Spleen (tissue), 13 donors: ENCODE results near the gene DSTYK. TPM values are rescaled to one million over a fixed set of nuclear protein-coding genes. Genes with fewer than 3 reads are reported as not detected.
A peak's percentile ranks its signal among the peaks of the same experiment; 100 is the strongest.

Experiments used
- DNase-seq: peaks from one replicate; pipeline ENCODE4 v3.0.0-alpha.2; 2020
- H3K27ac ChIP-seq, 8 donors: fragments of 200-600 bp; sonication (generic) in 7 of 8; 1 replicate in 4 of 8; 2 replicates in 4 of 8; pipeline versions ENCODE4 v1.5.0 to v1.8.0; 2016 to 2021; ENCODE audit warnings: inconsistent platforms in 4 of 8, mild to moderate bottlenecking in 4 of 8, moderate library complexity in 1 of 8
- H3K27me3 ChIP-seq, 7 donors: fragments of 200-600 bp; sonication (generic) in 6 of 7; replicated peaks in 1 of 7; 1 replicate in 4 of 7; 2 replicates in 3 of 7; pipeline versions ENCODE4 v1.5.0 to v1.8.0; 2016 to 2021; ENCODE audit warnings: inconsistent platforms in 3 of 7, mild to moderate bottlenecking in 1 of 7
- H3K36me3 ChIP-seq, 6 donors: fragments of 200-600 bp; sonication (generic) in 5 of 6; 1 replicate in 4 of 6; 2 replicates in 2 of 6; pipeline versions ENCODE4 v1.5.0 to v1.8.0; 2016 to 2021; ENCODE audit warnings: inconsistent platforms in 2 of 6
- H3K4me1 ChIP-seq, 6 donors: fragments of 200-600 bp; sonication (generic) in 5 of 6; 1 replicate in 3 of 6; 2 replicates in 3 of 6; pipeline versions ENCODE4 v1.5.0 to v1.8.0; 2016 to 2021; ENCODE audit warnings: inconsistent platforms in 3 of 6
- H3K4me3 ChIP-seq, 8 donors: fragments of 200-600 bp; sonication (generic) in 7 of 8; 1 replicate in 4 of 8; 2 replicates in 4 of 8; pipeline versions ENCODE4 v1.5.0 to v1.8.0; 2016 to 2021; ENCODE audit warnings: inconsistent platforms in 4 of 8, mild to moderate bottlenecking in 4 of 8, moderate library complexity in 2 of 8
- H3K9me3 ChIP-seq, 8 donors: fragments of 200-600 bp; sonication (generic) in 7 of 8; 1 replicate in 4 of 8; 2 replicates in 4 of 8; pipeline versions ENCODE4 v1.5.0 to v1.8.0; 2016 to 2021; ENCODE audit warnings: inconsistent platforms in 4 of 8
- CTCF ChIP-seq, 11 experiments: fragments of 200-600 bp in 7 of 11; fragments of 450-650 bp in 4 of 11; sonication (generic) in 4 of 11; IDR thresholded peaks in 8 of 11; conservative IDR thresholded peaks in 3 of 11; 1 replicate in 7 of 11; 2 replicates in 4 of 11; pipeline versions ENCODE4 v1.4.0 to v1.8.0; 2016 to 2021; ENCODE audit warnings: antibody characterized with exemption in 11 of 11, inconsistent platforms in 4 of 11, mild to moderate bottlenecking in 1 of 11
- POLR2A ChIP-seq, 3 donors: fragments of 450-650 bp; IDR thresholded peaks; one replicate each; pipeline ENCODE4 v1.5.1; 2017; ENCODE audit warnings: antibody characterized with exemption in 3 of 3, mild to moderate bottlenecking in 1 of 3
- POLR2AphosphoS5 ChIP-seq, 3 donors: sonication (generic); formaldehyde crosslinking; IDR thresholded peaks; one replicate each; pipeline ENCODE4 v1.5.1; 2017; ENCODE audit warnings: antibody characterized with exemption in 3 of 3
- whole genome bisulfite sequencing, 5 donors: extraction: QIAGEN DNeasy Blood & Tissue Kit in 3 of 5; methylation state at CpG; one replicate each; pipeline versions ENCODE4 v1.1.5 to v1.1.7; 2013 to 2018; 5-methylcytosine and 5-hydroxymethylcytosine counted together
- intact Hi-C: fragments of 100-400 bp; cut with DNase I; formaldehyde crosslinking; loops from one replicate; pipeline ENCODE4 v1.15.0; 2023; ENCODE audit warnings: low total_unique reads
- long read RNA-seq, 2 donors: transcript quantifications; one replicate each; lab custom pipeline, GENCODE V29; 2026
- polyA plus RNA-seq, 3 donors: library from polyadenylated mRNA; stranded (reverse); fragments of 200-250 nt; gene quantifications; one replicate each; pipeline ENCODE4 v1.2.1, GENCODE V29; 2013
- total RNA-seq, 7 donors: library from RNA; depleted of rRNA in 3 of 7; stranded (reverse); fragments of >200 nt in 3 of 7; fragmentation: NEBNext Ultra II Directional in 4 of 7; extraction: Animal tissue kit (Norgen Biotek cat#: 25700) in 4 of 7; gene quantifications; one replicate each; pipeline versions ENCODE4 v1.1.0 to v1.2.1, GENCODE V29; 2016 to 2021
- donor health status: healthy with polysubstance abuse.
- donor health status: DM: no; HTN: no; CAD: no; lungs with moderate emphysema.
- donor health status: DM: no; HTN: no; CAD: no.
- donor health status: Bipolar disorder and iron deficiency.
- donor health status: healthy.
- donor health status: DM: no; HTN: no; CAD: no.
- donor health status: DM: yes; HTN: yes; CAD: no.

The DSTYK gene
- 10 to 100 TPM; 12.8 to 24.3 (median 18.2) TPM for total RNA-seq
- polyA plus RNA-seq = 1 to 10 TPM; 2.2 to 5.0 (median 2.3) TPM
- long read RNA-seq, donor 1, full-length matches to known transcripts = 1 of 1 reads
- long read RNA-seq, donor 1, partial matches to known transcripts = 0 of 1 reads
- long read RNA-seq, donor 1, other reads (novel, unspliced or antisense) = 0 of 1 reads
- long read RNA-seq, donor 2 = 0 reads

DNA sequence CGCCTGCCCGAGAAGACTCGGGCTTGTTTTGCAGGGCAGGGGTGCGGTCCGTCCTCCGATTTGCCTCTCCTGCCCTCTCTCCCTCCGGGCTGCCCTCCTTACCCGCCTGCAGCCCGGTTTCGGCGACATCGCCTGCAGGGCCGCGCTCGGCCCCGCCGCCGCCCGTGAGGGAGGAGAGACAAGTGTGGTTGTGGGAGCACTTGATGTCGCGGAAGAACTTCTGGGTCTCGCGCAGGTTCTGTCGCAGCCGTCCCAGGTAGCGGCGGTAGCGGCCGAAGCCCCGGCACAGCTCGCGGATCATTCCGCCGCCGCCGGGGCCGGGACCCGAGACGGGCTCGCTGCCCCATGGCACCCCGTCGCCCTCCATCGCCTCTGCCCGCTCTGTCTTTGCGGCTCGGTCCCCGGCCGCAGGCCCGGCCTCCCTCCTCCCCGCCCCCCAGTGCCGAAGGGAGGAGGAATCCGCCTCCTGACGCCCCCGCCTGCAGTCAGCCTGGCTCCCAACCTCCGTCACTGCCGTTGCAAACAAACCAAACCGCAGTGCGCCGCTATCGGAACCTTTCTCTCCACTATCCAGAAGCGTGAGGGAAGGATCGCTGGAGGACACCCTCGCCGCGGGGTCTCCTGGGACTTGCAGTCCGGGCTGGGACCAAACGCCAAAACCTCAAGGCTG lies at the start of gene DSTYK:
Gene DSTYK (minus strand): TSS at position 534 of the 670 bp plus-strand sequence. CDS start 167 bp downstream, at position 367.
- Histone ChIP-seq H3K27ac (peak within 1 kb of the TSS; percentile 87 to 96 (median 94)), H3K27me3 (no peaks in the 10 kb centered on the region), H3K9me3 (no peaks in the 10 kb centered on the region), H3K4me3 (peak within 1 kb of the TSS; percentile 60 to 94 (median 86)), H3K4me1 (peaks cover 7 to 65% (median 30%) of the 10 kb centered on the region in 6 donors), H3K36me3 (no peaks in the 10 kb centered on the region)
- WGBS, 5 donors = 0 to 1% (median 0%) methylated on average over 11 to 67 of the region's 67 CpGs
- TF ChIP-seq POLR2AphosphoS5 (IDR thresholded peaks at IDR 0.05) = peak; percentile 94 to 95 (median 94)
- peak in 2 of 3 donors; percentile 64 to 77 for TF ChIP-seq POLR2A (IDR thresholded peaks at IDR 0.05)
- peak in 2 of 11 experiments; percentile 15 to 26 for TF ChIP-seq CTCF (IDR thresholded peaks at IDR 0.05 in 8 of 11, conservative IDR thresholded peaks at IDR 0.05 in 3 of 11)
- DNase-seq = peak; percentile 98
- intact Hi-C loops = no loop called here

DNA sequence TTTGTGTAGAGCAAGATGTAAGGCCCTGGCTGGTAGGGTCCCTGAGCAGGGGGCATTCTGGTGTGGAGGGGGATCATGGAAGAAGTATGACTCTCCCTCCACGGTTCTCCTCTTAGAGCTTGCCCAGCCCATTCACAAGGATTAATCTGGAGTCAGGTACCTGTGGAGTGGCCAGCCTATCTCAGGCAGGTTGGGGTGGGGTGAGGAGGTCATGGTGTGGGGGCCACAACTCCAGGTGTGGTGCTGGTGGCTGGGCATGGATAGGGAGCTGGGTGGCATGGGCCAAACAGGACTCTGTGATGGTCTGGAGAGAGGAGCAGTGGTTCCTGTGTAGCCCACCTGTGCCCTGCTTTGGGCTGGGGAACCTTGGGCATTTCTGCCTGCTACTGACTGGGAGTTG lies 48.5 kb upstream of the DSTYK start:
- peaks cover 0 to 52% (median 25%) of the 10 kb centered on the region in 6 donors for H3K4me1 ChIP-seq

GRCh38 chr1:205259324-205259832 lies 47.9 kb upstream of the DSTYK start:
- 33 to 68% (median 56%) methylated on average over 10 of the region's 10 CpGs for WGBS, 5 donors
- H3K27ac ChIP-seq = no peak overlapping the region
- H3K36me3 ChIP-seq = no peaks in the 10 kb centered on the region
- H3K9me3 ChIP-seq = no peaks in the 10 kb centered on the region
- DNase-seq = no peak
- H3K4me1 ChIP-seq = peaks cover 0 to 52% (median 25%) of the 10 kb centered on the region in 6 donors
- no peaks in the 10 kb centered on the region for H3K27me3 ChIP-seq
- intact Hi-C loops = loop anchor here (5.0 kb wide), 1 partner anchor 277 kb away; no protein-coding TSS in a partner anchor
- peak overlapping the region in 1 of 8 donors; percentile 12 for H3K4me3 ChIP-seq
- no peak for TF ChIP-seq CTCF (IDR thresholded peaks at IDR 0.05 in 8 of 11, conservative IDR thresholded peaks at IDR 0.05 in 3 of 11)
- no peak for TF ChIP-seq POLR2A (IDR thresholded peaks at IDR 0.05)
- TF ChIP-seq POLR2AphosphoS5 (IDR thresholded peaks at IDR 0.05) = peak in 1 of 3 donors; percentile 46

More for the DNA sequence above, 48.5 kb upstream of the DSTYK start:
- Histone ChIP-seq H3K9me3 (no peaks in the 10 kb centered on the region), H3K4me3 (no peak overlapping the region), H3K27ac (no peak overlapping the region), H3K36me3 (no peaks in the 10 kb centered on the region), H3K27me3 (no peaks in the 10 kb centered on the region)
- TF ChIP-seq CTCF (IDR thresholded peaks at IDR 0.05 in 8 of 11, conservative IDR thresholded peaks at IDR 0.05 in 3 of 11) (no peak), POLR2AphosphoS5 (IDR thresholded peaks at IDR 0.05) (no peak), POLR2A (IDR thresholded peaks at IDR 0.05) (no peak)
- intact Hi-C loops = loop anchor here (5.0 kb wide), 1 partner anchor 278 kb away; no protein-coding TSS in a partner anchor
- no peak for DNase-seq
- 77 to 88% (median 85%) methylated on average over 1 of the region's 1 CpG for WGBS, 5 donors

- no peak for TF ChIP-seq POLR2AphosphoS5 (IDR thresholded peaks at IDR 0.05)
- TF ChIP-seq CTCF (IDR thresholded peaks at IDR 0.05 in 8 of 11, conservative IDR thresholded peaks at IDR 0.05 in 3 of 11) = no peak
- TF ChIP-seq POLR2A (IDR thresholded peaks at IDR 0.05) = no peak
- no peak for DNase-seq
- Histone ChIP-seq H3K27me3 (no peaks in the 10 kb centered on the region), H3K4me3 (peak overlapping the region in 1 of 8 donors; percentile 12), H3K9me3 (no peaks in the 10 kb centered on the region), H3K36me3 (no peaks in the 10 kb centered on the region), H3K27ac (no peak overlapping the region), H3K4me1 (peaks cover 0 to 52% (median 25%) of the 10 kb centered on the region in 6 donors)
- intact Hi-C loops = loop anchor here (5.0 kb wide), 1 partner anchor 276 kb away; no protein-coding TSS in a partner anchor
- 84 to 93% (median 87%) methylated on average over 7 to 8 of the region's 8 CpGs for WGBS, 5 donors
Measured at GRCh38 chr1:205258719-205259118, 47.2 kb upstream of the DSTYK start.
